Stomach smooth muscle (tissue), 2 donors: ENCODE results near the gene CYP46A1.

Source experiments
- H3K27ac ChIP-seq: one replicate; pipeline ENCODE4 v1.7.0; 2013; ENCODE audit warnings: mild to moderate bottlenecking, low read length, inconsistent platforms
- H3K27me3 ChIP-seq, 2 donors: one replicate each; pipeline ENCODE4 v1.7.0; 2013; ENCODE audit warnings: low read length in 2 of 2; ENCODE audit not compliant: insufficient read depth in 2 of 2, control insufficient read depth in 1 of 2
- H3K36me3 ChIP-seq, 2 donors: one replicate each; pipeline ENCODE4 v1.7.0; 2013; ENCODE audit warnings: low read length in 2 of 2; ENCODE audit not compliant: control insufficient read depth in 2 of 2, insufficient read depth in 2 of 2
- H3K4me1 ChIP-seq: one replicate; pipeline ENCODE4 v1.7.0; 2013; ENCODE audit warnings: low read length; ENCODE audit not compliant: control insufficient read depth, insufficient read depth
- H3K4me3 ChIP-seq, 2 donors: one replicate each; pipeline ENCODE4 v1.7.0; 2013; ENCODE audit warnings: low read length in 2 of 2
- H3K9ac ChIP-seq, 2 donors: one replicate each; pipeline ENCODE4 v1.7.0; 2013; ENCODE audit warnings: low read length in 2 of 2, mild to moderate bottlenecking in 1 of 2
- H3K9me3 ChIP-seq, 2 donors: one replicate each; pipeline ENCODE4 v1.7.0; 2013; ENCODE audit warnings: low read length in 2 of 2; ENCODE audit not compliant: control insufficient read depth in 2 of 2
- donor health status: healthy.
- donor health status: Pancreatic carcinoma.

Gene CYP46A1

GRCh38 chr14:99747582-99748330 is 63.7 kb downstream of the CYP46A1 start:
- Histone ChIP-seq H3K9ac (no peak overlapping the region), H3K36me3 (no peaks in the 10 kb centered on the region), H3K27ac (peak overlapping the region; percentile 91), H3K4me1 (peaks cover 90% of the 10 kb centered on the region), H3K4me3 (peak overlapping the region in 1 of 2 donors; percentile 22), H3K27me3 (no peaks in the 10 kb centered on the region), H3K9me3 (no peaks in the 10 kb centered on the region)

DNA sequence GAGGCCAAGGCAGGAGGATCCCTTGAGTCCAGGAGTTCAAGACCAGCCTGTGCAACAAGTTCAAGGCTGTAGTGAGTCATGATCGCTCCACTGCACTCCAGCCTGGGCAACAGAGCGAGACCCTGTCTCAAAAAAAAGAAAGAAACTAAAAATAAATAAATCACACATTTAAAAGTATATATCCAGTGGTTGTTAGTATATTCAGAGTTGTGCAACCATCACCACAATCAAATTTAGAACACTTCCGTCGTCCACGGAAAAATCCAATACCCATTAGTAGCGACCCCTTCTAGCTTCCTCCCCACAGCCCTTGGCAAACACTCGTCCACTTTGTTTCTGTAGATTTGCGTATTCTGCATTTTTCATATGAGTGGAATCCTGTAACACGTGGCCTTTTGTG is 64.4 kb downstream of the CYP46A1 start:
- Histone ChIP-seq H3K9me3 (no peaks in the 10 kb centered on the region), H3K27ac (peak overlapping the region; percentile 91), H3K27me3 (no peaks in the 10 kb centered on the region), H3K4me1 (peaks cover 89% of the 10 kb centered on the region), H3K9ac (no peak overlapping the region), H3K36me3 (no peaks in the 10 kb centered on the region), H3K4me3 (no peak overlapping the region)

- Histone ChIP-seq H3K36me3 (no peaks in the 10 kb centered on the region), H3K4me1 (peaks cover 92% of the 10 kb centered on the region), H3K4me3 (peak overlapping the region in 1 of 2 donors; percentile 52), H3K27ac (peak overlapping the region; percentile 91), H3K9ac (peak overlapping the region; percentile 19 to 47), H3K9me3 (no peaks in the 10 kb centered on the region), H3K27me3 (no peaks in the 10 kb centered on the region)
Measured at GRCh38 chr14:99749142-99749541, 65.0 kb downstream of the CYP46A1 start.

DNA sequence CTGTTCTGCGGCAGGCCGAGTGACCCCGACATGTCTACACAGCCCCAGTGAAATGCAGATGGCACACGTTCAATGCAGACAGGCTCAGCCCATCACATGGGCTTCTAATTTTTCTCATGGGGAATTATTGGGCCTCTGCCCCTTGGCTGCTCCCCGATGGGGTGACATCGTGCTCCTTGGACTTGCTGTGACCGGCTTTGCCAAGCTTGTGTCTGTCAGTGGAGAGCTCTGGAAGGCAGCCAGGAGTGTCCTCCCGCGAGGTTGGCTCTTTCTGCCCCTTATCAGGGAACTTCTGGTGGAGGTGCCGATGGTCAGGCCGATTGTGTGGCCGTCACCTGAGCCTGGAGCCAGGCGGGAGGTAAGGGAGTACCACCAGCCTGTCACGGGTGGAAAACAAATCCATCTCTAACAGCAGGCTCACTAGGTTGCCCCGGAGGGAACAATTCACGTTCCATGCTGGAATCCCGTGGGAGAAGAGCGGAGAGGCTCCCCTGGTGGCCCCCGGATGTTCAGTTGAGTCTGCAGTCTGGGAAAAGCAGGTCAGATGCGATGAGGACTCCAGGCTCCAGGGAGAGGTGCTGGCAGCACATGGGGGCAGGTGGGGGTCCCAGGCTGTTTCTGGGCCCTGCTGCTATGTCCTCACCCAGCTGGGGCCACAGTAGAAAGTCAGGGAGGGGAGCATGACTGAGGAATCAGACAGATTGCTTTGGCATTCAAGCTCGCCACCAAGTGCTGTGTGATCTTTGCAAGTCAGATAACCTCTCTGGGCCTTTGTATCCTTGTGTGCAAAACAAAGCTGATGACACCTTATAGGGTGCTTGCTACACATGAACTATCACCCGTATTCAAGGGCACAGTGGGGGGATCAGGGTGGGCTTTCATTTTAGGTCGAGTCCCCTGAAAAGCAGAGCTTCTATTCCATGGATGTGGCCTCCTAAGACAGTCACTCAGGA is 65.9 kb downstream of the CYP46A1 start:
- H3K4me3 ChIP-seq, result peak overlapping the region in 1 of 2 donors; percentile 52

DNA sequence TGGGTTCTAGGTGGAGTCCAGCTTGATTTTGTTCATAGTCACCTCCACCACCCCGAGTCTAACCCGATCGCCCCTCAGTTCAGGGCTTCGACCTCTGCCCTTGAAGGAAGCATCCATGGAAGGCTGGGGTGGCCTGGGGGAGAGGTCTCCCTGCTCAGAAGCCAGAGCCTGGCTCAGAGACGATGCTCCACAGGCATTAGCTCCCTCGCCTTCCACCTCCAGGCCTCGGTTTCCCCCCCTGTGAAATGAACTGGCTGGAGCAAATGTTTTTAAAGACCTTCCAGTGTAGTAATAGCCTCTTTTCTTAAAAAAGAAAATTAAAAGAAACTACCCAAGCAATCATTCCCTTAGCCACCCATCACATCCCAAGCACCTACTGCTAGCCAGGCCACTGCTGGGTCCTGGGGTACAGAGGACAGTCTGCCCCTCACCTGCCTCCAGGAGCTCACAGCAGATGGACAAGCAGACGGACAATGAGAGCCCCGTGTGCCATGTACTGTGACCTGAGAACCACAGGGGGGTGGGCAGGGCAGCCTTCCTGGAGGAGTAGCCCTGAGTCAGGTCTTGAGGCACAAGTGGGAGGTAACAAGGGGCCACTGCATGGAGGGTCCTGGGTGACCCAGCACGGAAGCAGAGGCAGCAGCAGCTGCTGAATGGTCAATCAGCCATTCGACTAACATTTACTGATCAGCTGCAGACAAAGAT is 66.8 kb downstream of the CYP46A1 start:
- Histone ChIP-seq H3K36me3 (no peaks in the 10 kb centered on the region), H3K27ac (peak overlapping the region; percentile 91), H3K9me3 (no peaks in the 10 kb centered on the region), H3K27me3 (no peaks in the 10 kb centered on the region), H3K4me3 (no peak overlapping the region), H3K4me1 (peaks cover 97% of the 10 kb centered on the region), H3K9ac (peak overlapping the region in 1 of 2 donors; percentile 29)

More for the DNA sequence above, 65.9 kb downstream of the CYP46A1 start:
- Histone ChIP-seq H3K4me1 (peaks cover 96% of the 10 kb centered on the region), H3K27ac (peak overlapping the region; percentile 91), H3K27me3 (no peaks in the 10 kb centered on the region), H3K9ac (peak overlapping the region; percentile 19 to 47), H3K36me3 (no peaks in the 10 kb centered on the region), H3K9me3 (no peaks in the 10 kb centered on the region)

- peak overlapping the region; percentile 21 to 45 for H3K9ac ChIP-seq
- H3K27ac ChIP-seq, result peak overlapping the region; percentile 91
- H3K27me3 ChIP-seq, result no peaks in the 10 kb centered on the region
- H3K4me3 ChIP-seq, result peak overlapping the region in 1 of 2 donors; percentile 40
- H3K36me3 ChIP-seq, result no peaks in the 10 kb centered on the region
- H3K9me3 ChIP-seq, result no peaks in the 10 kb centered on the region
- H3K4me1 ChIP-seq, result peaks cover 97% of the 10 kb centered on the region
Measured at GRCh38 chr14:99751539-99752485, 67.7 kb downstream of the CYP46A1 start.

DNA sequence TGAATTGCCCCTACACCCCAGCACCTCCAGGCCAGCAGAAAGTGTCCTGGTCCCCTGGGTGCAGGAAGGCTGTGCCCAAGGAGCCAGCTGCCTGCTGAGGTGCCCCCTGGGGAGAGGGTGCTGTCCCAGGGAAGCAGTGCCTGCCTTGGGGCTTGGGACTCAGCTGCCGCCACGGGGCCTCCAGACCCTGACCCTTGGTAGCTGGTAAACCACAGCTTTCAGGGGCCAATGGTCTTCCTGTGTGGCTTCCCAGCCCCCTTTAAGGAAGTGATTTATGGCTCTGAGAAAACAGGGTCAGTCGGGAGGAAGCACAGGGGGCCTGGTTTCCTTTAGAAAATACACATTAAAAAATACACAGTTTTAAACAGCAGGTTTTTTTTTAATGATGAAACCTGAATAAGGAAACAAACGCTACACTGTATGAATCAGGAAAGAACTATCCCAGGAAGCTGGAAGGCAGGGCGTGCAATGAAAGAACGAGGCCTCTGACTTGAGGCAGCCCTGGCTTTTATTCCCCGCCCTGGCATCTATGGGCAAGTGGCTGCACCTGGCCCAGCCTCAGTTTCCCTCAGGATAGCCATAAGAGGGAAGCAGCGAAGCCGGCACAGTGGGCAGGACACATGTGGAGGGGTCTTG is 68.5 kb downstream of the CYP46A1 start:
- Histone ChIP-seq H3K4me3 (peak overlapping the region in 1 of 2 donors; percentile 40), H3K27ac (peak overlapping the region; percentile 91), H3K9ac (peak overlapping the region in 1 of 2 donors; percentile 45), H3K4me1 (peaks cover 96% of the 10 kb centered on the region), H3K9me3 (no peaks in the 10 kb centered on the region), H3K27me3 (no peaks in the 10 kb centered on the region), H3K36me3 (no peaks in the 10 kb centered on the region)

DNA sequence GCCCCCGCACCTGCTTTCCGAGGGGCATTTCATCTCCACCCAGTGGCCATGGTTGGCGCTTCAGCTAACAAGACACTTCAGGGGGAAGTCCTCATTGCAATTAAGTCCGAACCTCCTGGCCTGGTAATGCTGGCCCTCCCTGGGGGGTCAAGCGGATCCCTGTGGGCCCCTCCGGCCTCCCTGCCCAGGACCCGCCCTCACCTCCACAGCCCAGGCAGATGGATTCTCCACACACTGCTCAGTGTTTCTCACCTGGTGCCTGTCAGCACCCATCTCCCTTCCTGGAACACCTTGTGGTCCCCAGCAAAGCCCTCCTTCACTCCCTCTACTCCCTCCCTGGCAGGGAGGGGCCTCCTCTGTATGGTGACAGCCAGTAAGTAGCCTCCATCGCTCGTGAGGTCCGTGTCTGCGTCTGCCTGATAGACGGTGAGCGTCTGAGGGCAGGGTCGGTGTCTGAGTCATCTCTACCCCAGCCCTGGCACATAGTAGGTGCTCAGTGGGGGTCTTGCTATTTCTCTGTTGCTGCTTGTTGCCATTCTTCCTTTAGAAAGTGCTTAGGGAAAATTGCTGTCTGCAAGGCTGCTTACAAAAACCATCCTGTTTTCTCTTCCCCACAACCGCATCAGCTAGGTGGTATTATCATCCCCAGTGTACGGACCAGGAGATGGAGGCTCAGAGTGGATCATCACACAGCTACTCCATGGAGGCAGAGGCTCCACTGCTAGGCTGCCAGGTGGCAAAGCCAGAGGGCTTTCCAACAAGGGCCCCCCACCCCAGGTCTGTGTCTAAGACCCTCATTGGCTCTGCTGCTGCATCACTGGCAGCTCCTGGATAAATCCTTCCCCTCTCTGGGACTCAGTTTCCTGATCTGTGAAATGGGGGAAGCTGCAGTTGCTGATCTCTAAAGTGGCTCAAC is 69.4 kb downstream of the CYP46A1 start:
- peak overlapping the region; percentile 79 for H3K27ac ChIP-seq
- no peaks in the 10 kb centered on the region for H3K36me3 ChIP-seq
- H3K4me3 ChIP-seq, result no peak overlapping the region
- H3K27me3 ChIP-seq, result no peaks in the 10 kb centered on the region
- no peaks in the 10 kb centered on the region for H3K9me3 ChIP-seq
- peaks cover 97% of the 10 kb centered on the region for H3K4me1 ChIP-seq
- peak overlapping the region; percentile 44 to 47 for H3K9ac ChIP-seq
